Adrenal gland (tissue), 12 donors: ENCODE results near the gene ZFHX3. TPM values are rescaled to one million over a fixed set of nuclear protein-coding genes. Genes with fewer than 3 reads are reported as not detected.

Experiments used
- DNase-seq, 7 donors: peaks; one replicate each; pipeline ENCODE4 v3.0.0-alpha.2; 2019 to 2020
- H3K27ac ChIP-seq, 5 donors: fragments of 200-600 bp; sonication (generic) in 4 of 5; 1 replicate in 3 of 5; 2 replicates in 2 of 5; pipeline versions ENCODE4 v1.5.1 to v1.8.0; 2016 to 2020; ENCODE audit warnings: mild to moderate bottlenecking in 1 of 5
- H3K27me3 ChIP-seq: fragments of 200-600 bp; 2 replicates; pipeline ENCODE4 v1.8.0; 2021
- H3K36me3 ChIP-seq, 2 donors: fragments of 200-600 bp; replicated peaks in 1 of 2; 1 replicate in 1 of 2; 2 replicates in 1 of 2; pipeline versions ENCODE4 v1.5.1 to v1.8.0; 2018 to 2022
- H3K4me1 ChIP-seq, 2 donors: fragments of 200-600 bp; replicated peaks in 1 of 2; 1 replicate in 1 of 2; 2 replicates in 1 of 2; pipeline versions ENCODE4 v1.5.1 to v1.8.0; 2018 to 2021
- H3K4me3 ChIP-seq, 4 donors: fragments of 200-600 bp; sonication (generic) in 3 of 4; one replicate each; pipeline ENCODE4 v1.5.1; 2016 to 2018
- H3K9me3 ChIP-seq, 3 donors: fragments of 200-600 bp; sonication (generic) in 1 of 3; replicated peaks in 1 of 3; 1 replicate in 2 of 3; 2 replicates in 1 of 3; pipeline versions ENCODE4 v1.5.1 to v1.8.0; 2016 to 2021
- POLR2A ChIP-seq, 2 donors: fragments of 450-650 bp; IDR thresholded peaks; one replicate each; pipeline ENCODE4 v1.6.1; 2017; ENCODE audit warnings: antibody characterized with exemption in 2 of 2, mild to moderate bottlenecking in 2 of 2, moderate library complexity in 1 of 2
- WGBS, 4 donors: extraction: QIAGEN DNeasy Blood & Tissue Kit in 2 of 4; methylation state at CpG; one replicate each; pipeline versions ENCODE4 v1.1.5 to v1.1.7; 2013 to 2017; 5-methylcytosine and 5-hydroxymethylcytosine counted together
- intact Hi-C, 2 donors: fragments of 100-400 bp; cut with DNase I; formaldehyde crosslinking; loops; one replicate each; pipeline versions ENCODE4 v1.14.1 to v1.15.0; 2022 to 2023
- polyA plus RNA-seq, 3 donors: library from polyadenylated mRNA; stranded (reverse); fragments of 200-250 nt in 2 of 3; fragments of 350-450 nt in 1 of 3; fragmentation: Illumina TruSeq in 1 of 3; extraction: RNeasy Lipid Tissue Mini Kit (QIAGEN cat#74804) in 1 of 3; gene quantifications; one replicate each; pipeline ENCODE4 v1.2.3, GENCODE V29; 2013 to 2014
- total RNA-seq, 9 donors: library from RNA; depleted of rRNA in 4 of 9; stranded (reverse); fragments of >200 nt in 4 of 9; fragments of 120-200 nt in 1 of 9; fragmentation: NEBNext Ultra II Directional in 1 of 9; extraction: Animal tissue kit (Norgen Biotek cat#: 25700) in 1 of 9; gene quantifications; one replicate each; pipeline versions ENCODE4 v1.1.0 to v1.2.4, GENCODE V29; 2013 to 2023
- TF ChIP-seq, protein P1 (sequence below), 6 experiments: fragments of 450-650 bp in 4 of 6; fragments of 200-600 bp in 2 of 6; sonication (generic) in 1 of 6; IDR thresholded peaks; 1 replicate in 5 of 6; 2 replicates in 1 of 6; pipeline versions ENCODE4 v1.5.1 to v1.8.0; 2016 to 2021; ENCODE audit warnings: antibody characterized with exemption in 6 of 6, mild to moderate bottlenecking in 2 of 6, moderate library complexity in 1 of 6
- donor health status: healthy with polysubstance abuse.
- donor health status: Bipolar disorder and iron deficiency.
- donor health status: DM: yes; HTN: yes; CAD: no.
- donor health status: DM: no; HTN: no; CAD: no.
- donor health status: DM: no; HTN: no; CAD: no.
- donor health status: DM: yes; HTN: yes; CAD: no.

ZFHX3 gene
- total and polyA plus RNA-seq, 12 donors: 2.4 to 31.6 (median 19.3) TPM

DNA sequence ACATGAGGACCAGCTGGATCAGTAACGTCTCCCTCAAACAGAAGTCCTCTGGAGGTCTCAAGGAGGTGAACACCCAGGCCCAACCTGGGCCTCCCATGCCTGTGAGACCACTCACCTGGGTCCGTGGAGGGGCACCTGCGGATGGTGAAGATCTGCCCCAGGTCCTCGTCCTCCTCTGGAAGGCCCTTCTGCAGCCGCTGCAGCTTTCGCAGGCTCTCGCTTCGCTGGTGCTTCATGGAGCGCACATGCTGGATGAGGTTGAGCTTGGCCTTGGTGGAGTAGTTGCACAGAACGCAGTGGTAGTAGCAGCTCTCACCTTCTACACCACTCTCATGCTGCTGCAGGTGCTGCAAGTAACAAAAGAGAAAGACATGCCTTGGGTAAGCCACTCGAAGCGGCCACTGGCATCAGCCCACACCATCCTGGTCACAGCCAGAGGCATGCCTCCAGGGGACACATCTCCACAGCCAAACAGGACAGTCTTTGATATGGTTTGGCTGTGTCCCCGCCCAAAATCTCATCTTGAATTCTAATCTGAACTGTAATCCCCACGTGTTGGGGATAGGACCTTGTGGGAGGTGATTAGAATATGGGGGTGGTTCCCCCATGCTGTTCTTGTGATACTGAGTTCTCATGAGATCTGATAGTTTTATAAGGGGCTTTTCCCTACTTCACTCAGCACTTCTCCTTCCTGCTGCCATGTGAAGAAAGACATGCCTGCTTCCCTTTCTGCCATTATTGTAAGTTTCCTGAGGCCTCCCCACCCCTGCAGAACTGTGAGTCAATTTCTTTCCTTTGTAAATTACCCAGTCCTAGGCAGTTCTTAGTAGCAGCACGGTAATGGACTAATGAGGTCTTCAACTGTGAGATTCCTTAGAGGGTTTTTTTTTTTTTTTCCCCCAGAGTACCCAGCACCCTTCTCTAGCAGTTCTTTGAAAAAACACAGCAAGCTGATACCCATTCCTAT is 158.0 kb downstream of the ZFHX3 start:
- no peaks in the 10 kb centered on the region for H3K27me3 ChIP-seq
- no peak for TF ChIP-seq POLR2A (IDR thresholded peaks at IDR 0.05)
- TF ChIP-seq, protein P1, sequence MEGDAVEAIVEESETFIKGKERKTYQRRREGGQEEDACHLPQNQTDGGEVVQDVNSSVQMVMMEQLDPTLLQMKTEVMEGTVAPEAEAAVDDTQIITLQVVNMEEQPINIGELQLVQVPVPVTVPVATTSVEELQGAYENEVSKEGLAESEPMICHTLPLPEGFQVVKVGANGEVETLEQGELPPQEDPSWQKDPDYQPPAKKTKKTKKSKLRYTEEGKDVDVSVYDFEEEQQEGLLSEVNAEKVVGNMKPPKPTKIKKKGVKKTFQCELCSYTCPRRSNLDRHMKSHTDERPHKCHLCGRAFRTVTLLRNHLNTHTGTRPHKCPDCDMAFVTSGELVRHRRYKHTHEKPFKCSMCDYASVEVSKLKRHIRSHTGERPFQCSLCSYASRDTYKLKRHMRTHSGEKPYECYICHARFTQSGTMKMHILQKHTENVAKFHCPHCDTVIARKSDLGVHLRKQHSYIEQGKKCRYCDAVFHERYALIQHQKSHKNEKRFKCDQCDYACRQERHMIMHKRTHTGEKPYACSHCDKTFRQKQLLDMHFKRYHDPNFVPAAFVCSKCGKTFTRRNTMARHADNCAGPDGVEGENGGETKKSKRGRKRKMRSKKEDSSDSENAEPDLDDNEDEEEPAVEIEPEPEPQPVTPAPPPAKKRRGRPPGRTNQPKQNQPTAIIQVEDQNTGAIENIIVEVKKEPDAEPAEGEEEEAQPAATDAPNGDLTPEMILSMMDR (IDR thresholded peaks at IDR 0.05): no peak
- intact Hi-C loops: no loop called here

GRCh38 chr16:72887537-72887936 is 160.4 kb downstream of the ZFHX3 start:
- H3K27ac ChIP-seq: no peak overlapping the region
- H3K9me3 ChIP-seq: no peaks in the 10 kb centered on the region
- no peak for DNase-seq
- 88 to 97% (median 90%) methylated on average over 14 of the region's 14 CpGs for WGBS, 4 donors
- no peak overlapping the region for H3K4me3 ChIP-seq
- H3K27me3 ChIP-seq: no peaks in the 10 kb centered on the region
- no peak for TF ChIP-seq POLR2A (IDR thresholded peaks at IDR 0.05)
- TF ChIP-seq, protein P1 (IDR thresholded peaks at IDR 0.05): no peak
- H3K4me1 ChIP-seq: peaks cover 0 to 11% of the 10 kb centered on the region in 2 donors
- intact Hi-C loops: no loop called here
- peaks cover 0 to 21% of the 10 kb centered on the region in 2 donors for H3K36me3 ChIP-seq

More for the DNA sequence above, 158.0 kb downstream of the ZFHX3 start:
- WGBS, 4 donors: 90 to 95% (median 92%) methylated on average over 7 to 15 of the region's 15 CpGs
- no peak for DNase-seq
- H3K4me1 ChIP-seq: no peaks in the 10 kb centered on the region
- H3K36me3 ChIP-seq: peaks cover 0 to 21% of the 10 kb centered on the region in 2 donors
- H3K27ac ChIP-seq: no peak overlapping the region
- H3K4me3 ChIP-seq: no peak overlapping the region
- H3K9me3 ChIP-seq: no peaks in the 10 kb centered on the region

DNA sequence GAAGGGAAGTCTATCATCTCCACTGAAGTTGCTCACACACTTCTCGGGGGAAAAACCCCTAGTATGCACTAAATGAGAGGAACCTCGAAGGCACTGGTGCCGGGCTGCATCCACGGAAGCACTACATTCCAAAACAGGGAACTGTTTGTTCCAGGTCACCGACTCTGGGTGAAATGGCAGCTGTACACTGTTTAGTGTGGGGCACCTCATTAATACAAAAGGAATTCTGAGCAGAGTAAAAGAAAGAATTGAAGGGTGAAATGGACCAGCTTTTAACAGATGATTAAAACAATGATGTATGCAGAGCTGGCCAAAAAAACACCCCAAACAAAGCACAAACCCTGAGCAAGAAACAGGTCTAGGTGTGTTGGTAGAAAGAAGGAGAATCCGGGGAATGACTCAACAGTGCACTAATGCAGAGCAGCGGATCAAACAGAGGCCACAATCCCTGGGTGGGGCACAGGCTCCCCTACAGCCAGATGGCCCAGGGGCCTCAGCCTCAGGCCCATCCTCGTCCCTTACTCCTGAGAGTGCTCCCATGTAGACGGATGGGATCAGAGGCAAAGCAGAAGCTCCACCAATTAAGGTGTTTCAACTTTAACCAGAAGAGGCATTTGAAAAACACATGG is 161.5 kb downstream of the ZFHX3 start:
- TF ChIP-seq, protein P1 (IDR thresholded peaks at IDR 0.05): no peak
- no peak for TF ChIP-seq POLR2A (IDR thresholded peaks at IDR 0.05)
- H3K27ac ChIP-seq: no peak overlapping the region
- no peak overlapping the region for H3K4me3 ChIP-seq
- DNase-seq: no peak
- peaks cover 0 to 11% of the 10 kb centered on the region in 2 donors for H3K4me1 ChIP-seq
- H3K36me3 ChIP-seq: peaks cover 0 to 21% of the 10 kb centered on the region in 2 donors
- intact Hi-C loops: no loop called here
- H3K27me3 ChIP-seq: no peaks in the 10 kb centered on the region
- no peaks in the 10 kb centered on the region for H3K9me3 ChIP-seq
- 89 to 94% (median 93%) methylated on average over 9 of the region's 9 CpGs for WGBS, 4 donors

DNA sequence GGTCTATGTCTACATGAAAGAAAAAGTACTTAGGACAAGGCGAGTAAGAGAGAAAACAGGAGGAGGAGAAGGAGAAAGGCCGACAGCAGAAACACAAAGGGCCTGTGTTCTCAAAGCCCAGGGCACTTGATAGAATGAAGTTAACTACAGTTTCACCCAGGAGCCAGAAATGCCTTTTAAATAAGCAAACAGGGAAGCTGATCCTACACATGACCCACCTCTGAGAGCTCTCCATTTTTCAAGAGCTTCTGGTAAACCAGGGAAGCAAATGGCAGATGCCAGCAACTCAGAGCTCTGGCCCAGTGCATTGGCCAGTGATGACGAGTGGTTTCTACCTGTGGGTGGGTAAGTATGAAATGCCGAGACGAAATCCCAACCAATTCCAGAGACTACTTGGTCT is 163.4 kb downstream of the ZFHX3 start:
- 91 to 94% (median 93%) methylated on average over 5 of the region's 5 CpGs for WGBS, 4 donors
- Histone ChIP-seq H3K27ac (no peak overlapping the region), H3K4me1 (peaks cover 8 to 11% of the 10 kb centered on the region in 2 donors), H3K9me3 (no peaks in the 10 kb centered on the region), H3K27me3 (no peaks in the 10 kb centered on the region), H3K4me3 (no peak overlapping the region), H3K36me3 (peaks cover 0 to 19% of the 10 kb centered on the region in 2 donors)
- intact Hi-C loops: no loop called here
- TF ChIP-seq, protein P1 (IDR thresholded peaks at IDR 0.05): no peak
- no peak for TF ChIP-seq POLR2A (IDR thresholded peaks at IDR 0.05)
- no peak for DNase-seq
